BLaER1 (cell line): Measurements from ENCODE around the gene SNRPA1.

Source experiments
- H3K27ac ChIP-seq: shearing (Covaris generic); formaldehyde crosslinking; 2 replicates; pipeline ENCODE4 v1.8.1; 2022
- H3K27me3 ChIP-seq: shearing (Covaris generic); formaldehyde crosslinking; 2 replicates; pipeline ENCODE4 v1.8.1; 2022
- H3K36me3 ChIP-seq: shearing (Covaris generic); formaldehyde crosslinking; 2 replicates; pipeline ENCODE4 v1.8.1; 2022
- H3K4me1 ChIP-seq: shearing (Covaris generic); formaldehyde crosslinking; 2 replicates; pipeline ENCODE4 v1.8.1; 2022
- H3K4me2 ChIP-seq: shearing (Covaris generic); formaldehyde crosslinking; 2 replicates; pipeline ENCODE4 v1.8.1; 2022
- H3K4me3 ChIP-seq: shearing (Covaris generic); formaldehyde crosslinking; 2 replicates; pipeline ENCODE4 v1.8.1; 2022
- H3K9ac ChIP-seq: shearing (Covaris generic); formaldehyde crosslinking; 2 replicates; pipeline ENCODE4 v1.8.1; 2022
- H3K9me3 ChIP-seq: shearing (Covaris generic); formaldehyde crosslinking; 2 replicates; pipeline ENCODE4 v1.8.1; 2022
- H4K20me1 ChIP-seq: shearing (Covaris generic); formaldehyde crosslinking; 2 replicates; pipeline ENCODE4 v1.8.1; 2022
- Cebpa-rat ChIP-seq: shearing (Covaris generic); IDR thresholded peaks from 2 replicates; pipeline ENCODE4 v1.8.1; 2022

Gene SNRPA1

GRCh38 chr15:101276501-101277037 is 18.5 kb downstream of the SNRPA1 start:
- peak overlapping the region; percentile 86 for H3K9ac ChIP-seq
- no peaks in the 10 kb centered on the region for H3K27me3 ChIP-seq
- H3K9me3 ChIP-seq, result no peaks in the 10 kb centered on the region
- no peak for TF ChIP-seq Cebpa-rat
- peaks cover 18% of the 10 kb centered on the region for H3K4me1 ChIP-seq
- peaks cover 75% of the 10 kb centered on the region for H3K36me3 ChIP-seq
- peaks cover 50% of the 10 kb centered on the region for H4K20me1 ChIP-seq
- H3K4me2 ChIP-seq, result peak overlapping the region; percentile 80
- peak overlapping the region; percentile 79 for H3K27ac ChIP-seq
- peak overlapping the region; percentile 92 for H3K4me3 ChIP-seq

GRCh38 chr15:101275018-101275417 is 20.0 kb downstream of the SNRPA1 start:
- Histone ChIP-seq H4K20me1 (peaks cover 42% of the 10 kb centered on the region), H3K9ac (no peak overlapping the region), H3K27me3 (no peaks in the 10 kb centered on the region), H3K4me2 (no peak overlapping the region), H3K4me3 (no peak overlapping the region), H3K36me3 (peaks cover 75% of the 10 kb centered on the region), H3K27ac (no peak overlapping the region), H3K9me3 (no peaks in the 10 kb centered on the region), H3K4me1 (peaks cover 18% of the 10 kb centered on the region)
- no peak for TF ChIP-seq Cebpa-rat

- Histone ChIP-seq H3K4me1 (peaks cover 18% of the 10 kb centered on the region), H3K27me3 (no peaks in the 10 kb centered on the region), H3K9ac (no peak overlapping the region), H3K36me3 (peaks cover 72% of the 10 kb centered on the region), H3K27ac (no peak overlapping the region), H3K4me3 (no peak overlapping the region), H3K9me3 (no peaks in the 10 kb centered on the region), H3K4me2 (no peak overlapping the region), H4K20me1 (peaks cover 36% of the 10 kb centered on the region)
- no peak for TF ChIP-seq Cebpa-rat
Measured at GRCh38 chr15:101273534-101273933, 21.5 kb downstream of the SNRPA1 start.

DNA sequence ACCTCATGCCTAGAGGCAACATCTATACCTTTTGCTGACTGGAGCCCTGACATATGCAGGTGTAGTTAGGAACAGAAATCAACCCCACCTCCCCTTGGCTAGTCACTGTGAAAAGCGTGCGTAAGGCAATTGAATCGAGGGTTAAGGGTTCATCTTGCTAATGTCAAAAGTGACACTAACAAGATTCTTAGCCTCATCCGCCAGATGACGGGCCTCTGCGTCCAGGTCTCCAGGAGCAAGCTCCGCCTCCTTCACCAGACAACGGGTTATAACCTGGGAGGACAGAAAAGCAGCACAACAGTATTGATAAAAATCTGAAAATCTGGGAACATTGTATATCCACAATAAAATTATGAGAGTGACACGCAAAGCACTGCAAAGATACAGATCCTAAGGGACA is 22.5 kb downstream of the SNRPA1 start:
- no peak overlapping the region for H3K9ac ChIP-seq
- H3K27me3 ChIP-seq, result no peaks in the 10 kb centered on the region
- peaks cover 27% of the 10 kb centered on the region for H4K20me1 ChIP-seq
- no peak overlapping the region for H3K4me3 ChIP-seq
- no peak for TF ChIP-seq Cebpa-rat
- peaks cover 11% of the 10 kb centered on the region for H3K4me1 ChIP-seq
- peaks cover 67% of the 10 kb centered on the region for H3K36me3 ChIP-seq
- no peak overlapping the region for H3K27ac ChIP-seq
- H3K9me3 ChIP-seq, result no peaks in the 10 kb centered on the region
- H3K4me2 ChIP-seq, result no peak overlapping the region

GRCh38 chr15:101269479-101270223 is 25.4 kb downstream of the SNRPA1 start:
- Histone ChIP-seq H3K4me2 (no peak overlapping the region), H3K36me3 (peaks cover 59% of the 10 kb centered on the region), H3K9me3 (no peaks in the 10 kb centered on the region), H3K27ac (no peak overlapping the region), H3K9ac (no peak overlapping the region), H4K20me1 (0 out of 2 replicates have a peak, but pooled peaks cover under 1% of the 10 kb centered on the region), H3K4me1 (peaks cover 7% of the 10 kb centered on the region), H3K4me3 (no peak overlapping the region), H3K27me3 (no peaks in the 10 kb centered on the region)
- no peak for TF ChIP-seq Cebpa-rat

GRCh38 chr15:101267320-101268104 is 27.5 kb downstream of the SNRPA1 start:
- TF ChIP-seq Cebpa-rat, result no peak
- Histone ChIP-seq H3K4me3 (no peak overlapping the region), H3K4me1 (peaks cover 7% of the 10 kb centered on the region), H3K27ac (no peak overlapping the region), H3K4me2 (no peak overlapping the region), H3K27me3 (no peaks in the 10 kb centered on the region), H3K36me3 (peaks cover 37% of the 10 kb centered on the region), H3K9ac (no peak overlapping the region), H3K9me3 (no peaks in the 10 kb centered on the region), H4K20me1 (no peaks in the 10 kb centered on the region)

- peaks cover 30% of the 10 kb centered on the region for H3K36me3 ChIP-seq
- H3K27ac ChIP-seq, result no peak overlapping the region
- H3K27me3 ChIP-seq, result no peaks in the 10 kb centered on the region
- no peak overlapping the region for H3K4me2 ChIP-seq
- no peak overlapping the region for H3K4me3 ChIP-seq
- H3K4me1 ChIP-seq, result peaks cover 7% of the 10 kb centered on the region
- H3K9ac ChIP-seq, result no peak overlapping the region
- no peak for TF ChIP-seq Cebpa-rat
- H4K20me1 ChIP-seq, result no peaks in the 10 kb centered on the region
- no peaks in the 10 kb centered on the region for H3K9me3 ChIP-seq
Measured at GRCh38 chr15:101266787-101267186, 28.3 kb downstream of the SNRPA1 start.

DNA sequence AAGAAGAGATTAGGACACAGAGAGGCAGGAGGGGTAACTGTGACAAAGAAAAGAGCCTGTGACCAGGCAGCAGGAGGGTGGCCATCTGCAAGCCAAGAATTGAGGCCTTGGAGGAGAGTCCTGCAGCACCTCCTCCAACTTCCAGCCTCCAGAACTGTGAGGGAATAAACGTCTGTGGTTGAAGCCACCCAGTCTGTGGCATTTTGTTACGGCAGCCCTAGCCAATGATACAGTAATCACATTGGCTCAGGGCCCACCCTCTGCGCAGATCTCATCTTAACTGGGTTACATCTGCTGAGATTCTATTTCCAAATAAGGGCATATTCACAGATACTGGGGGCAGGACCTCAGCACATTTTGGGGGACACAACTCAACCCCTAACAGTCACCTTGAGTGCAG is 29.0 kb downstream of the SNRPA1 start:
- peaks cover 7% of the 10 kb centered on the region for H3K4me1 ChIP-seq
- H3K9ac ChIP-seq, result no peak overlapping the region
- TF ChIP-seq Cebpa-rat, result no peak
- no peaks in the 10 kb centered on the region for H4K20me1 ChIP-seq
- H3K9me3 ChIP-seq, result no peaks in the 10 kb centered on the region
- no peak overlapping the region for H3K27ac ChIP-seq
- H3K4me3 ChIP-seq, result no peak overlapping the region
- no peaks in the 10 kb centered on the region for H3K27me3 ChIP-seq
- H3K4me2 ChIP-seq, result no peak overlapping the region
- H3K36me3 ChIP-seq, result peaks cover 22% of the 10 kb centered on the region

GRCh38 chr15:101264911-101265641 is 30.0 kb downstream of the SNRPA1 start:
- Histone ChIP-seq H3K36me3 (peaks cover 13% of the 10 kb centered on the region), H3K27ac (no peak overlapping the region), H3K4me3 (no peak overlapping the region), H3K27me3 (no peaks in the 10 kb centered on the region), H3K4me2 (no peak overlapping the region), H4K20me1 (no peaks in the 10 kb centered on the region), H3K4me1 (peaks cover 7% of the 10 kb centered on the region), H3K9ac (no peak overlapping the region), H3K9me3 (no peaks in the 10 kb centered on the region)
- no peak for TF ChIP-seq Cebpa-rat
